Dedifferentiated amniotic fluid mesenchymal stem cell (primary cell): ENCODE results near the gene PEX16.

ENCODE experiments used
- DNase-seq: peaks from one replicate; pipeline ENCODE4 v3.0.0-alpha.2; 2016; ENCODE audit errors: extremely low spot score

Gene PEX16

DNA sequence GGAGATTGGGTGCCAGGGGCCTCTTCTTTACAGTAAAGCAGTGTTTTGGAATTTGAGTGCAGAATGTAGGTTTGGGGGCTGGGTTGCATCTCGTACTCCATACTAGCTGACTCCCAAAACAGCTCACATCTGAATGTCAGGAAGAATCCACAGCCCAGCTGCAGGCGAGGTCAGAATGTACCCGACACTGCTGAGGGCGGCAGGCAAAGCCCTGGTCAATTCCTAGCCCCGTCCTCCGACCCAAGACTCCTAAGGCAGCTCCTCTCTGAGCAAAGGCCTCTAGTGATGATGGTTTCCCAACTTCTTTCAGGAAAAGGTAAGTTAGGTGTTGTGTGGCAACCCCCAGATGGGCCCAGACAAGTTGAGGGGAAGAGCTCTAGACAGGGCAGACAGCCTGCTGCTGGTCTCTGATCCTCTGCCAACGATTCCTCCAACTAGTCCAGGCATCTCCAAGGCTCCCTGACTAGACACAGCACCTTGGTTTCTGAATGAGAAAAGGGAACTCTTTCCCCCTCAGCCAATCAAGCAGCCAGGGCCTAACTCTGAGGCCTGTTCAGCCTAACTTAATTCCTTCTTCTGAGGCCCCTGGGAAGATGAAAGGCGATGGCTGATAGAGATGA lies 13.4 kb upstream of the PEX16 start:
- no peak for DNase-seq

DNA sequence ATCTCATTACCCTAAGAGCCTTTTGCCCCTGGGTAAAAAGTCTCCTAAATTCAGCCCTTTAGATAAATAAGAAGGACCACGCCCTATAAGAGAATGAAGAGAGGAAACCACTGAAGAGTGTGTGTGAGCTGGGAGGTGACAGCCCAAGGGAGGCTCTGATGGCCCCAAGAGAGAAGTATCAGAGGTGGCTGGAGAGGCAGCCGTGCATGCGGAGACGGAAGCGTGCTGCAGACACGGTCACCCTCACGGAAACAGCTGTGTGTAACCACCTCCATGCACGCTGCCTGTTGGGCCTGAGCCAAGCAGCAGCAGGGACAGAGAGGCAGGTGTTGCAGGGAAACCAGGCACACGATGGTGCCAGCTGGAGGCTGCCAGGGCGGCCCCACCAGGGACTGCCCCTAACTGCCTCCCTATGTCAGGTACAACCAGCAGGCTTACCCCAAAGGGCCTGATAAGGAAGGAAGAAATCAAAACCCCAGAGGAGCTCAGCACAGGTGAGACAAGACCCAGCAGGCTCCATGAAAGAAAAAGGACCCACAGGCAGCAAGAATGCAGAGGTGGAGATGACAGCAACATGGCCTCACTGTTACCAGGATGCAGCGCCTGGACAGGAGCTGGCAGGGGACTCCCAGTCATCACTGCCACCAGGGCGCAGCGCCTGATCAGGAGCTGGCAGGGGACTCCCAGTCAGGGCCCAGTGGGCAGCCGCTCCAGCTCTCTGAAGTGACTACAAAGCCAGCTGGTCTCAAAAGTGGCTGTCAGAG lies 12.5 kb upstream of the PEX16 start:
- no peak for DNase-seq

DNA sequence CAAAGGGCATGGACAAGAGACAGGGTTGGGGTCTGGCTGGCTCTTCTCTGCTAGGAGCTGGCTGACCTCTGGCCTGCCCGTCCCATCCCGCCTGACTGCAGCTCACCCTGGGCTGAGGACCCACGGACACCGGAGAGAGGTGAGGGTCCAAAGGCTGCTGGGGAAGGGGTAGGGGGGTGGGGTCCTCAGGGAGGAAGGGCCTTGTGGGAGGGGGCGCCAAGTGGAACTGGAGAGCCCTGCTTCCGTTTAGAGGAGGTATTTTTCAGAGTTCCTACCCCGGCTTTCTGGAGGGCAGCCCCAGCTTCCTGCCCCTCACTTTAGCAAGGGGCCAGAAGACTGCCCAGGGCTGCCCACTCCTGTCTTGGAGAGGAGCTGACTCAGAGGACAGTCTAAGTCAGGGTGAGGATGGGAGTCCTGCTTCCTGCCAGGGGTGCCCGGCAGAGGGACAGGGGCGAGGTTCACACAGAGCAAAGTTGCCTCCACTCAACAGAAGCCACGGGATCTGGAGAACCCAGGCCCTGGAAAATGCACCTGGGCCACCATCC lies 11.9 kb upstream of the PEX16 start:
- no peak for DNase-seq

DNA sequence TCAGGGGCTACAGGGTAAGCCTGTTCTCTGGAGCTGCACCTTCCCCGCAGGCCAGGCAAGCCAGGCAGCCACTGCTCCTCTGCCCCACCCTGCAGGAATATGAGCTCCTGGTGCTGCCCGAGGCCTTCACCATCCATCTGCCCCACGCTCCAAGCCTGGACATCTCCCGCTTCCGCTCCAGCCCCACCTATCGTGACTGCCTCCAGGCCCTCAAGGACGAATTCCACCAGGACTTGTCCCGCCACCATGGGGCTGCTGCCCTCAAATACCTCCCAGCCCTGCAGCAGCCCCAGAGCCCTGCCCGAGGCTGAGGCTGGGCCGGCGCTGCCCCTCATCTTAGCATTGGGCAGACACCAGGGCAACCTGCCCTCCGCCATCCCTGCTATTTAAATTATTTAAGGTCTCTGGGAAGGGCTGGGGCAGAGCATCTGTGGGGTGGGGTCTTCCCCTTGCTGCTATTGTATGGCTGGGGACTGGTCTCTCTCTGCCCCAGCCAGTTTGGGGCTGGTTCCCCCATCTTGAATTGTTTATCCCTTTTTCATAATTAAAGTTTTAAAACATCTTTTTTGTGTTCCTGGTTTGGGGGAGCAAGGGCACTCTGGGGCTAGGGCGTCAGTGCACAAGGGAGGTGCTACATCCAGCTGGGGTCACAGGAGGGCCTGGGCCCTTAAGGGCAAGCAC lies 11.0 kb upstream of the PEX16 start:
- no peak for DNase-seq

DNA sequence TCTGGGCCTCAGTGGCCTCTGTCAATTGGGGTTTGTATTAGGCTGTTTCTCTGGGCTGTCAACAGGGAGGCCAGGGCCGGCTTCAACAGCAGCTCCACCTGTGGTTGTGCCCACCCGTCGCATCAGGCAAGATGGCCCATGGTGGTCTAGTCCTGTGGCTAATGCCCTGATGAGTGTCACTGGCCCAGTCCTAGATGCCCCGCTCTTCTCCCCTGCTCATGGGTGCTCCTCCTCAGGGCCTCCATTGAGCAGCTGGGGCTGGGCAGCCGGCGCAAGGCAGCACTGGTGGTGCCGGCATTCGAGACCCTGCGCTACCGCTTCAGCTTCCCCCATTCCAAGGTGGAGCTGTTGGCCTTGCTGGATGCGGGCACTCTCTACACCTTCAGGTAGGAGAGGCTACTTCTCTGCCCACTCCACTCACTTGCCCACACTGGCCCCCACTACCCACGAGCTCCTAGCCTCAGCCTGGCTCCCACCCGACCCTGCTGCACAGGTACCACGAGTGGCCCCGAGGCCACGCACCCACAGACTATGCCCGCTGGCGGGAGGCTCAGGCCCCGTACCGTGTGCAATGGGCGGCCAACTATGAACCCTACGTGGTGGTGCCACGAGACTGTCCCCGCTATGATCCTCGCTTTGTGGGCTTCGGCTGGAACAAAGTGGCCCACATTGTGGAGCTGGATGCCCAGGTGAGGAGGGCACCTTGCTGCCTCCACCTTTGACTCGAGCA lies 10.2 kb upstream of the PEX16 start:
- DNase-seq: no peak

DNA sequence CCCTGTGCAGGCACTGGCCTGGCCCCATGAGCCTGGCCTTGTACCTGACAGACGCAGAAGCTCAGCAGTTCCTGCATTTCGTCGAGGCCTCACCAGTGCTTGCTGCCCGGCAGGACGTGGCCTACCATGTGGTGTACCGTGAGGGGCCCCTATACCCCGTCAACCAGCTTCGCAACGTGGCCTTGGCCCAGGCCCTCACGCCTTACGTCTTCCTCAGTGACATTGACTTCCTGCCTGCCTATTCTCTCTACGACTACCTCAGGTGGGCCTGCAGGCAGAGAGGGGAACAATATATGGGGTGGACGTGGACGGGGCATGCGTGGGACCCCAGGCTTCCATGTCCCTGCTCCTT lies 9.6 kb upstream of the PEX16 start:
- DNase-seq: no peak

DNA sequence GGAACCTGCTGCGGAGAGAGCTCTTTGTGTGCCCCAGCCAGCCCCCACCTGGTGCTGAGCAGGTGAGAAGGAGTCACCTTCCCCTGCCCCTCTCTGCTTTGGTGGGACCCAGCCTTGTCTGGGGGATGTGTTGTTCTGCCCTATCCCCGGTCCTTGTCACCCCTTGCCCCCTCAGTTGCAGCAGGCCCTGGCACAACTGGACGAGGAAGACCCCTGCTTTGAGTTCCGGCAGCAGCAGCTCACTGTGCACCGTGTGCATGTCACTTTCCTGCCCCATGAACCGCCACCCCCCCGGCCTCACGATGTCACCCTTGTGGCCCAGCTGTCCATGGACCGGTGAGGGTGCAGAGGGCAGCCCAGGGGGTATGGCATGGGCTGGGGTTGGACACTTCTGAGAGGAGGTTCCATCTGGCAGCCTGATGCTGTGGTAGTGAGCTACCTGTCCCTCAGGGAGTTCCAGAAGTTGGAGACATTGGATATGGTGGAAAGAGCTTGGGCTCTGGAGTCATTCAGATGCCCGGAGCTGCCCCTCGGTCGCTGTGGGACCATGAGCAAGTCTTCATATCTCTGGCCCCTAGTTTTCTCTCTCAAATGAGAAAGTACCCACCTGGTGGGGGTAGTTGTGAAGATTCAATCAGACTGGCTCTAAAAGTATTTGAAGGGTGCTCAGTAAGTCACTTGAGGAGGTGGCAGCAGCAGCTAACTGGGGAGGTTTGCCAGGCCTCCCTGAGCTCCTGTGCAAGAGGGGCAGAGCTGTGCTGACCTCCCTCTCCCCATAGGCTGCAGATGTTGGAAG lies 9.1 kb upstream of the PEX16 start:
- DNase-seq: no peak

DNA sequence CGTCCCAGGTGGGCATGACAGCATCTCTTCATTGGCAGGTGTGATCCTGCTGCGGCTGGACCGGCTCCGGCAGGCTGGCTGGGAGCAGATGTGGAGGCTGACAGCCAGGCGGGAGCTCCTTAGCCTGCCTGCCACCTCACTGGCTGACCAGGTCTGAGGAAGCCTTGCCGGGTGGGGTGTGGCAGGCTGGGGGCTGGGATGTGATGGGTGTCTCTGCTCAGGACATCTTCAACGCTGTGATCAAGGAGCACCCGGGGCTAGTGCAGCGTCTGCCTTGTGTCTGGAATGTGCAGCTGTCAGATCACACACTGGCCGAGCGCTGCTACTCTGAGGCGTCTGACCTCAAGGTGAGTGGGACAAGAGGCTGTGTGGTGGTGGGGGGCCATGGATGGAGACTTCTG lies 8.3 kb upstream of the PEX16 start:
- no peak for DNase-seq

DNA sequence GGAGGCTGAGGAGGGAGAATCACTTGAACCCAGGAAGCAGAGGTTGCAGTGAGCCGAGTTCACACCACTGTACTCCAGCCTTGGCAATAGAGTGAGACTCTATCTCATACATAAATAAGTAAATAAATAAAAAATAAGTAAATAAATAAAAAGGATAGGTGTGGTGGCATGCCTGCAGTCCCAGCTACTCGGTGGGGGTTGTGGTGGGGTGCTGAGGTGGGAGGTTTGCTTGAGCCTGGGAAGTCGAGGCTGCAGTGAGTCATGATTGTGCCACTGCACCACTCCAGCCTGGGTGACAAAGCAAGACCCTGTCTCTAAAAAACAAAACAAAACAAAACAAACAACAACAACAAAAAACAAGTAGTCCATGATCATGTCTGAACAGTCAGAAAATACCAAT lies 7.9 kb upstream of the PEX16 start:
- no peak for DNase-seq

DNA sequence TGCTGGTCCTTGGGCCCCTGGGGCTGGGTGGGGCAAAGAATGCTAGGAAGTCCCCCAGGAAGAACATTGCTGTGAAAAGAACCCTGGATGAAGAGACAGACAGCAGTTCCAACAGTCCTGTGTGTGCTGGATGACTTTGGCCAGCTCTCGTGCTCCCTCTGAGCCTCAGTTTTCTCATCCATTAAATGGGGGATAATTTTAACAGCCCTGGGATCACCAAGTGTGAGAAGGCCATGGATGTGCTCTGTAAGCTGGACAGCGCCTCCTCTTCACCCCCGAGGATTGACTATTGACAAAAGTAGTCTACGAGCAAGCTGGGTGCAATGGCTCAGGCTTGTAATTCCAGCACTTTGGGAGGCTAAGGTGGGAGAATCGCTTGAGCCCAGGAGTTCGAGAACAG lies 7.2 kb upstream of the PEX16 start:
- no peak for DNase-seq

DNA sequence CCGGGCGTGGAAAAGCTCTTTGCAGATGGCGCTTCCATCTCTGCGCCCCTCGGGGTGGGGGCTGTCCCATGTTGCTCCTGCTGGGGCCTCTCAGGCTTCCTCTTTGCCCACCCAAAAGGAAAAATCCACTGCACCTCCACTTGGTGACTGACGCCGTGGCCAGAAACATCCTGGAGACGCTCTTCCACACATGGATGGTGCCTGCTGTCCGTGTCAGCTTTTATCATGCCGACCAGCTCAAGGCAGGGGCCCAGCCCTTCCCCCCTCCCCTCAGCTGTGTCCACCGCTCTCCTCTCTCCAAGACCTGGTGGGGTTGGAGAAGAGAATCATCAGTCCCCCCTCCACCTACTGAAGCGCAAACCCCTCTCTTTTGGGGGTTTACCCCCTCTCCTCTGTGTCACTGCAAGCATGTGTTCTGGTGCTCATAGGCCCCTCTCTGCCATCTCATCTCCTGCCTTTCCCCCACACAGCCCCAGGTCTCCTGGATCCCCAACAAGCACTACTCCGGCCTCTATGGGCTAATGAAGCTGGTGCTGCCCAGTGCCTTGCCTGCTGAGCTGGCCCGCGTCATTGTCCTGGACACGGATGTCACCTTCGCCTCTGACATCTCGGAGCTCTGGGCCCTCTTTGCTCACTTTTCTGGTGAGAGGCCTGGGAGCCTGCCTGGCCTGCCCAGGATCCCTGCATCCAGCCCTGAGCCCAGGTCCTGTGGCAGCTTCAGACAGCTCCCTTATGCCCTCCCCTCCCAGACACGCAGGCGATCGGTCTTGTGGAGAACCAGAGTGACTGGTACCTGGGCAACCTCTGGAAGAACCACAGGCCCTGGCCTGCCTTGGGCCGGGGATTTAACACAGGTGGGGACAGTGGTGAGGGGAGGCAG lies 6.6 kb upstream of the PEX16 start:
- DNase-seq: no peak

DNA sequence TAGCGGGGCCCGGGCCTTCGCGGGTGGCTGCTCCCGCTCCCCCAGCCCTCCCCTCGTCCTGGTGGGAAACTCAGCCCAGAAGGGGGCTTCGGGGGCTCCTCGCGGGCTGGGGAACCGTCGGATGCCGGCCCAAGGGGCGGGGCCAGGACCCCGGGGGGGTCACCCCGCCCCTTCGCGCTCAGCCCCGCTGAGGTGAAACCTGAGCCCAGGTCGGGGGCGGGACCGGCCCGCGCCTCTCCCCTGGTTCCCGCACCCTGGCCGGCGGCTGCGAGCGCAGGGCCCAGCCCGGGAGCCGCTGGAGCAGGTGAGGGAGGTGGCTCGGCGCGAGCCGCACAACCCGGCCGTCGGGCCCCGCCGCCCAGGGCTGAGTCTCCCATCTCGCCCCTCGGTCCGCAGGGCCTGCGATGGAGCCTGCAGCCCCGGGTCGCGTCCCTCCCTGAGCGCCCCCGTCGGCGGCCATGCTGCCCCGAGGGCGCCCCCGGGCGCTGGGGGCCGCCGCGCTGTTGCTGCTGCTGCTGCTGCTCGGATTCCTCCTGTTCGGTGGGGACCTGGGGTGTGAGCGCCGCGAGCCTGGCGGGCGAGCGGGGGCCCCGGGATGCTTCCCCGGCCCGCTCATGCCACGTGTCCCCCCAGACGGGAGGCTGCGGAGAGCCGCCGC lies 4.9 kb upstream of the PEX16 start, which contains the start of gene LARGE2:
Gene LARGE2, plus strand, starts transcription at position 232 of the 658 bp plus-strand sequence. Its CDS starts 227 bp downstream, at position 459.
- DNase-seq: no peak

DNA sequence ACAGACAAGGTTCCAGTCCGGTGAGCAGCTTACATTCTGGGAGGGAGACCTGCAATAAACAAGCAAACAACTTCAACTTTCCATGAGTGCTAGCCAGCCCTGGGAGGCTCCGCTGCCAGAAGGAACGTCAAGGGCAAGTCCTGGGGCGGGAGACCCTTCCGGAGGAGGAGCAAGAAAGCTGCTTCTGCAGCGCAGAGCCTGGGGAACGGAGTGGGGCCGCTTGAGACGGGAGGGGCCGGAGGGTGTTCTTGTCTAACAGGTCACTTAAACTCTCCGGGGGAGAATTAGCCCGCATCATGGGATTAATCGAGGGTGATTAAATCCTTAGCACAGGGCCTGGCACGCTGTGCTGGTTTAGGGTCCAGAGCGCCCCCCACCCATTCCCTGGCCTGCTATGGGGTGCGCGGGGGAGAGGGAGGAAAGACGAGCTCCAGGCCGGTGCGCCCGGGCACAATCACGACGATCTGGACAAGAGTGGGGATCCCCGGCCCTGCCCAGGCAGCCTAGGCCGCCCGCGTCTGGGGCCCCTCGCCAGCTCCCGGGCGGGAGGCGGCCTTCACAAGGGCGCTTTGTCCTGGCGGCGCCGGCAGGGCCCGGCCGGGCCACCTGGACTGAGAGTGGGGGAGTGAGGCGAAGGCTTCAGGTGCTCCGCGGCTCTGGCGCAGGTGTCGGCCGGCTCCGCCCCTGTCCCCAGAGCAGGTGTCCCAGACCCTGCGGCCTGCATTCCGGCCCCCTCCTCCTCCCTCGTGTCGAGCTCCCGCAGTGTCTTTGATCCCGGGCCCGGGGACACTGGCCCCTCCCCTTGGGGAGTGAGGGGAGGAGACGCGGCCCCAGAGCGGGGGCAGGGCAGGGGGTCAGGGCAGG lies 4.1 kb upstream of the PEX16 start:
- no peak for DNase-seq

DNA sequence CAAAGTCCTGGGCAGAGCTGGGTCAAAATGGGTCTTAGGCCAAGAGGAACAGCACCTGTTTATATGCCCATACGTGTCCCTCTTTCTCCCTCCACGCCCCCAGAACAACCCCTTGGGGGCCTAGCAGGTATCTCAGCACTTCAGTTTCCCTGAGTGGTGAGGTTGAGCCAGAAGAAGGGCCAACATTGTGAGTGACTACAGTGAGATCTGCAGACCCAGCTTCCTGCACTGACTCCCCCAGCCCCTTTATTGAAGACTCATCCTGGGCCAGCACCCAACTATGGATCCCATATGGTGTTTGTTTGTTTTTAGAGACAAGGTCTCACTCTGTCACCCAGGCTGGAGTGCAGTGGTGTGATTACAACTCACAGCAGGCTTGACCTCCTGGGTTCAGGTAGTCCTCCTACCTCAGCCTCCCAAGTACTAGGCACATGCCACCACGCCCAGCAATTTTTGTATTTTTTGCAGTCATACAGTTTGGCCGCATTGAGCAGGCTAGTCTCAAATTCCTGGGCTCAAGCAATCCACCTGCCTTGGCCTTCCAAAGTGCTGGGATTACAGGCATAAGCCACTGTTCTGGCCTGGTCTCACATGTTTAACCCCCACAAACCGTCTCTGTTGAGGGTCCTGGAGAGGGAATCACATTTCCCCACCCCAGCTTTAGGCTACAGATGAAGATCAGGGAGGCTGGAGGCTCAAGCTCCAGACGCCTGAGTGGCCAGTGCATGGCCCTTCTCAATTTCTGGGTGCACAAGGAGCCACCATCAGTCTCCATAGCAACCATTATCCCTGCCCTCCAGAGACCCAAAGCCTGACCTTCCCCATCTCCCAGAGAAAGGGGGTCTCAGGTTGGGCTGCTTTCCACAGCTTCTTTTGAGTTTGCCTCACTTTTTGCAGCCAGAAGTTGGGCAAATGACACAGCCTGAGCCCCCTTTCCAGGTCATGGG lies 3.1 kb upstream of the PEX16 start:
- DNase-seq: no peak

DNA sequence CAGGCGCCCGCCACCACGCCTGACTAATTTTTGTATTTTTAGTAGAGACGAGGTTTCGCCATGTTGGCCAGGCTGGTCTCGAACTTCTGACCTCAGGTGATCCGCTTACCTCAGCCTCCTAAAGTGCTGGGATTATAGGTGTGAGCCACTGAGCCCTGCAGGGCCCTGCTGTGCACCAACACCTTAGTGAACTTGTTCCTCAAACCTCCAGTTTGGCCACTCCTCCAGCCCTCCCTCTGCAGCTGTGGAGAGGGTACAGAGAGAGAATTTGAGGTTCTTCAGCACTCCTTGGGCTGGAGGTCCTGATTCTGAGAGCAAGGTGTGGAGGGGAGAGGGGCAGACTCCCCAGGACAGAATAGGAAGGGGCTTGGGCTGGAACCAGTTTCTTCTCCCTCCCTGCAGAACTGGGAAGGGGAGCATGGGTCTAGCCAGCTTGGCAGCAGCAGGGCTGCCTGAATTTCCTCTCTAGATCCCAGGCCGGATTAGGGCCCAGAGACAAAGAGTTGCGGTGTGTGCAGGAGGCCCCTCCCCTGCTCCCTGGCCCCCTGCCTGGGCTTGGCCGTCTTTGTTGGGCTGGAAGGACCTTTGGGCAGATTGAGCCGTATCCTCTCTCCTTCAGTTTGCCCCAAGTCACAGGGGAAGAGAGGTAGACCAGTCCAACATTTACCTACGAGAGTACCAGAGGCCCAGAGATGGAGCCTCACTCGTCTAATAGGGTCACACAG lies 2.3 kb upstream of the PEX16 start:
- DNase-seq: no peak

DNA sequence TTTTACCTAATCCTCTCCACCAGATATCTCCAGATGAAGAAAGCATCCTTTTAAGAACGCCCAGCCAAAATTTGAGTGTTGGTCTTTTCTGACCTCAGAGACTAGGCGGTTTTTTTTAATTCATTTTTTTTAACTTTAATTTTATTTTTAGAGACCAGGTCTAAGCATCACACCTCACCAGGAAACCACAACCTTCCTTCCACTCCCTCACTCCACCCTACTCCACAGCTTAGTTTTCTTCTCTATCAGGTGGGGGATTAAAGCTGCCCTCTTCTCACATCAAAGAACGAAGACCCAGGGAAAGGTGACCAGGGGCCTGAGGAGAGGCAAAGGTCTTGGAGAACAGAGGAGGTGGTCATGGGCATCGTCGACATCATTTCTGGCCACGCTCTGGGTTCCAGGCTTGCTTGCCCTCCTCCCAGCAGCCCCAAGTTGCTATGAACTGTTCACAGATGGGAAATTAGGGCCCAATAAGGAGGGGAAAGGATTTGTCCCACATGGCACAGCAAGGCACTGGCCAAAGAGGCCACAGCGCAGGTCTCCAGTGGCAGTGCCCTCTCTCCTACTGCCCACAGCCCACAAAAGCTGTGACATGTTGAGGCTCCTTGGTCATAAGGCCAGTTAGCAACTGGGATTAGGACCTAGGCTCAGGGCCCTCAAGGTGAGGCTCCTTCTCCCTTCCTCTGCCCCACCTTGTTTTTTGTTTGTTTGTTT lies 1.4 kb upstream of the PEX16 start:
- no peak for DNase-seq
